Fibroblast of mammary gland (primary cell): ENCODE results near the gene PARP9.

Source experiments
- DNase-seq: peaks from one replicate; pipeline ENCODE4 v3.0.0-alpha.2; 2010; ENCODE audit warnings: low read depth
- H3K4me3 ChIP-seq: 2 replicates; pipeline ENCODE4 v1.5.1; 2011; ENCODE audit warnings: low read depth, mild to moderate bottlenecking, low read length, moderate library complexity; ENCODE audit not compliant: control insufficient read depth
- CTCF ChIP-seq: conservative IDR thresholded peaks from 2 replicates; pipeline ENCODE4 v1.5.1; 2011; ENCODE audit warnings: low read depth, low read length, inconsistent platforms; ENCODE audit not compliant: control insufficient read depth, insufficient read depth

The PARP9 gene

DNA sequence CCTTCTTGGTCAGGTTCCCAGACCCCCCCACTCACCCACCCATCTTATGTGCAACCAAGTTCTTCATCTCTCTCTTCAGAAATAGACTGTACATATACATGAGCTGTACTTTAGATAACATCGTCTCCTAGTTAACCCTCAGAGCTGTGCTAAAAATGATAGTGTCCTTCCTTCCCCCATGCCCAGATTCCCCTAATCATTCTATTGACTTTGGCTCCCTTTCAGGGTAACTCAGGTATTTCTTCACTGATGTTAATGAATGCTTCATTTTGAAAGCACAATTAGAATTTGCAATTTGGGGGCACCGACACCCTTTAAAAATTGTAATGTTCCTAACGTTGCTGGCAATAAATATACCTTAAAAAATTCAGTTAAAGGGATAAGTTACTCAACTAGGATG lies 10.9 kb downstream of the PARP9 start:
- DNase-seq, result no peak
- no peak for TF ChIP-seq CTCF
- H3K4me3 ChIP-seq, result no peak overlapping the region

DNA sequence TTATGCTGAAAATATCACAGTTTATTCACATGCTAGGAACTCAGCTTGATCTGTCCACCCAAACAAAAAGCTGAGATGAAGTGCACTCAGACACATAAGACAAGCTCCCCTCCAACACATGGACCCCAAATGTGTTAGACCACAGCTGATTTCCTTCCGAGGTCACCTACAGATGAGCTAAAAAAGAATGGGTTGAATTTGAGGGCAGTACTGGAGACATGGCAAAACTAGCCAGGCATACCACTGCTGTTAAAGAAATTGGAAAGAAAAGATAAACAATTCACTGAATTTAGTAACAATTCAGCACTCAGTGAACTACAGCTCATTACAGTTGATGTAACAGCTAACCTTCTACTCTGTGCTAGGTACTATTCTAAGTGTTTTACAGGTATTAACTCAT lies 15.5 kb downstream of the PARP9 start:
- no peak overlapping the region for H3K4me3 ChIP-seq
- DNase-seq, result no peak
- TF ChIP-seq CTCF, result no peak

DNA sequence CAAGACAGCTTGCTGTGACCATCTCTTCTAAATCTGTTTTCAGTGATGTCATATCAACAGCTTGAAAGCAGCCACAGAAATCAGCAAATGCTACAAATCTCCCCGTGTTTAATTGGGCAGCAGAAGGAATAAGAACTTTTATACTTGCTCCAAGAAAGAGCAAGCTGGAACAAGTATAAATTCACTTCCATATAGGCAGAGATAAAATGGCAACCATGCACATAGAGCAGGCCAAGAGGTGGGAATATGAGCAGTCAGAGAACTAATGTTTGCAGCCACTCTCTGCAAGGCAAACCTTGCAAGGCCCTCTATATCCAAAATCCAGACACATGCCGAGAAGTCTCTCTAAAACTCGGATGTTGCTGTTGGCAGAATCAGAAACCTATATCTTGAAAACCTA lies 16.0 kb downstream of the PARP9 start:
- H3K4me3 ChIP-seq, result no peak overlapping the region
- TF ChIP-seq CTCF, result no peak
- DNase-seq, result no peak

- H3K4me3 ChIP-seq, result no peak overlapping the region
- no peak for TF ChIP-seq CTCF
- DNase-seq, result no peak
Observed at GRCh38 chr3:122546151-122546550, 17.9 kb downstream of the PARP9 start.

GRCh38 chr3:122538956-122539490 lies 25.1 kb downstream of the PARP9 start:
- no peak overlapping the region for H3K4me3 ChIP-seq
- no peak for TF ChIP-seq CTCF
- no peak for DNase-seq

GRCh38 chr3:122536632-122537001 lies 27.5 kb downstream of the PARP9 start:
- no peak for TF ChIP-seq CTCF
- DNase-seq, result no peak
- H3K4me3 ChIP-seq, result no peak overlapping the region
